ENCODE data around the gene MSANTD1. TPM values are rescaled to one million over a fixed set of nuclear protein-coding genes. Genes with fewer than 3 reads are reported as not detected.

Gene MSANTD1
- total and polyA plus RNA-seq, 2 donors (not counting 3 experiments of a cell fraction or from before 2014, with no cell fraction given), result 0.14 to 1.2 TPM

DNA sequence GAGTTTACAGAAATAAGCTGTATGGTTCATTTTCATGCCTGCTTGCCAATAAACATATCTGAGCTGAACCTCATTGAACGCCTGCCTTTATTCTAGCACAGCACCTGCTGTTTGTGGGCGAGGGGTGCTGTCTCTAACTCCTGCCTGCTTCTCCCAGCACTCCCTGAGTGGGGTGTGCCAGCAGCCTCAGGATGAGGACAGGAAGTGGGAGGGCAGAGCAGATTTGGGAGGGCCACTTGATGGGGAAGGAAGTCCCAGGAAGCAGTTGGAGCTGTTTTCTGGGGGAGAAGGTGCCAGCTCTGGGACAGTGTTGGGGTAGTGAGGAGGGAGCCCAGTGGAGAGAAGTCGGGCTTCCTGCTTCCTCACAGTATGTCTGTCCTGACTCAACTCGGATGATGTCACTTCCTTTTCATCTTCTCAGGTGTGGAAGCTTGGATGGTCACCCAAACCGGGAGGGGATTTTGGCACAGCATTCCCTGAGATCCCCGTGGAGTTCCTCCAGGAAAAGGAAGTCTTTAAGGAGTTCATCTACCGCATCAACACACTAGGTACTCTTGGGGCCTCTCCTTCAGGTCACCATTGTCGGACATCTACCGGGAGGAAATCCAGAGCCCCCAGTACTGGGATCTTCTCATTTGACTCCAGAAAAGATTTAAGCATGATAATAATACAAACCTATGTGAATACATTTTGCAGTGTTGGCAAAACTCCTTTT, 29.0 kb upstream of the MSANTD1 start:
- DNase-seq (ENCODE audit: low read depth, low spot score) (no peak), FAIRE-seq (no peak)
- Histone ChIP-seq H2AFZ (ENCODE audit: low read depth, low read length) (no peak overlapping the region), H3K9ac (replicated peaks; ENCODE audit: extremely low read depth, insufficient read depth, low read length) (no peak overlapping the region), H3K9me1 (replicated peaks; ENCODE audit: control insufficient read depth, extremely low read depth, insufficient read depth, low read length) (no peaks in the 10 kb centered on the region), H3K27ac (ENCODE audit: insufficient read depth, low read depth, low read length) (no peak overlapping the region), H3K4me3 (replicated peaks in 1 of 3; ENCODE audit: insufficient read depth in 1 of 3, low read depth in 1 of 3, low read length in 3 of 3) (no peak overlapping the region), H3K27me3 (ENCODE audit: control insufficient read depth in 2 of 2, insufficient read depth in 2 of 2, low read length in 2 of 2) (no peaks in the 10 kb centered on the region), H3K9me3 (replicated peaks; ENCODE audit: control insufficient read depth, insufficient read depth, low read length) (no peaks in the 10 kb centered on the region), H3K36me3 (ENCODE audit: control insufficient read depth in 2 of 2, extremely low read depth in 1 of 2, insufficient read depth in 2 of 2, low read length in 2 of 2) (peaks cover 11 to 58% of the 10 kb centered on the region in 2 experiments), H3K79me2 (ENCODE audit: control insufficient read depth, insufficient read depth, low read length) (no peaks in the 10 kb centered on the region), H3K4me1 (ENCODE audit: control insufficient read depth, extremely low read depth, insufficient read depth, low read length) (no peaks in the 10 kb centered on the region), H4K20me1 (replicated peaks; ENCODE audit: control insufficient read depth, extremely low read depth, insufficient read depth, low read length) (no peaks in the 10 kb centered on the region), H3K4me2 (ENCODE audit: insufficient read depth, low read length) (no peak overlapping the region)
- dilution Hi-C loops (cut with MboI; ENCODE audit: extremely low pct_ligation_motif_present, low sequenced_read_pairs), result no loop called here
- CTCF ChIA-PET, result interaction anchor here (0.7 to 1.3 kb wide), 4 partner anchors 113 to 261 kb away, joined by 3 to 5 read pairs (median 4); no protein-coding TSS in a partner anchor
- no TSS peak for BruUV-seq (replicated peaks)
- TF ChIP-seq, protein P1, sequence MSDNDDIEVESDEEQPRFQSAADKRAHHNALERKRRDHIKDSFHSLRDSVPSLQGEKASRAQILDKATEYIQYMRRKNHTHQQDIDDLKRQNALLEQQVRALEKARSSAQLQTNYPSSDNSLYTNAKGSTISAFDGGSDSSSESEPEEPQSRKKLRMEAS (IDR thresholded peaks at IDR 0.05; ENCODE audit: insufficient read depth, insufficient read length), result no peak
- TF ChIP-seq CTCF (IDR thresholded peaks at IDR 0.05; ENCODE audit: extremely low read depth in 1 of 2, insufficient read depth in 1 of 2, low read depth in 1 of 2, low read length in 2 of 2) (no peak), FOS (IDR thresholded peaks at IDR 0.05; ENCODE audit: borderline replicate concordance, insufficient read depth, low read length) (no peak), MYC (IDR thresholded peaks at IDR 0.05; ENCODE audit: low read depth, low read length) (no peak), JUN (IDR thresholded peaks at IDR 0.05; ENCODE audit: borderline replicate concordance, insufficient read depth, insufficient read length, low read depth) (no peak)
- POLR2A ChIA-PET, result no interaction called here
- intact Hi-C loops (cut with micrococcal nuclease), result no loop called here
